ENCODE results near the gene SNRK. TPM values are rescaled to one million over a fixed set of nuclear protein-coding genes. Genes with fewer than 3 reads are reported as not detected.

Gene SNRK
- total RNA-seq, 1 experiment from 2014 or later, result 12.0 TPM

DNA sequence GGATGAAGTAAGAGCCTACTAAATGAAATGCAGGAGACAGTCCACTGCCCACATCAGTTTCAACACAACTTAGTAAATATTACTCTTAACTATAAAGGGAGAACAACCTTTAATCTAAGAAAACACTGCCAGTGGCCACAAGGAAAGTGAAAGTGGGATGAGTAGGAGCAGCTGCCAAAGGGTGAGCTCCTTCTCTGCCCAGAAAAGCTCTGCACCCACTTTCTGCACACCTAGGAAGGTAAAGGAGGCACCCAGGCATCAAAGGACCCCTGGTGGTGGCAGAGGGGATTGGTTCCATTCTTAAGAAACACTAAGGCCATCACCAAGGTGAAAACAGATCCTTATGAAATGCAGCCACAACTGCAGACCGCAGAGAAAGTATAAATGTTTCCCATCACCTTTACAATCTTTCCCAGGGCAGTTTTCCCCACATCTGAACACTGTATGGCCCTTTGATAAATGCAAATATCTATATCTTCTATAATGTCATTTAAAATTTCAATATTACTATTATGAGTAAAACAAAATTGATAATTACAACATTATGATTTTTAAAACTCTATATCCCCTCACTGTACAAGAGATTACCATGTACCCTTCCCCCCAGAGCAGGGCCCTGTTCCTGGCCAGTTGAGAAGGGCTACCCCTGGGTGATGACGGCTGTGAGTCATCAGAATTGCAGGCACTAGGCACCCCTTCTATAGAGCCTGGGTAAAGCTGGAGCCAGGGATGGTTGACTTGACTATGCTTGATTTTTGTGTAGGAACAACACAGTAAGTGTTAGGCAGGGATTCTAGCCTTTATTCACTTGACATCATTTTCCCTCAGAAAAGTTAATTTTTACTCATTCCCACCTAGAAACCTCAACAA is 92.0 kb downstream of the SNRK start:
- no peak overlapping the region for H3K27ac Mint-ChIP-seq
- TF ChIP-seq, protein P1, sequence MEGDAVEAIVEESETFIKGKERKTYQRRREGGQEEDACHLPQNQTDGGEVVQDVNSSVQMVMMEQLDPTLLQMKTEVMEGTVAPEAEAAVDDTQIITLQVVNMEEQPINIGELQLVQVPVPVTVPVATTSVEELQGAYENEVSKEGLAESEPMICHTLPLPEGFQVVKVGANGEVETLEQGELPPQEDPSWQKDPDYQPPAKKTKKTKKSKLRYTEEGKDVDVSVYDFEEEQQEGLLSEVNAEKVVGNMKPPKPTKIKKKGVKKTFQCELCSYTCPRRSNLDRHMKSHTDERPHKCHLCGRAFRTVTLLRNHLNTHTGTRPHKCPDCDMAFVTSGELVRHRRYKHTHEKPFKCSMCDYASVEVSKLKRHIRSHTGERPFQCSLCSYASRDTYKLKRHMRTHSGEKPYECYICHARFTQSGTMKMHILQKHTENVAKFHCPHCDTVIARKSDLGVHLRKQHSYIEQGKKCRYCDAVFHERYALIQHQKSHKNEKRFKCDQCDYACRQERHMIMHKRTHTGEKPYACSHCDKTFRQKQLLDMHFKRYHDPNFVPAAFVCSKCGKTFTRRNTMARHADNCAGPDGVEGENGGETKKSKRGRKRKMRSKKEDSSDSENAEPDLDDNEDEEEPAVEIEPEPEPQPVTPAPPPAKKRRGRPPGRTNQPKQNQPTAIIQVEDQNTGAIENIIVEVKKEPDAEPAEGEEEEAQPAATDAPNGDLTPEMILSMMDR (conservative IDR thresholded peaks at IDR 0.05), result peak; percentile 81
- H3K9me3 ChIP-seq (ENCODE audit: control insufficient read depth, low read depth, low read length), result no peaks in the 10 kb centered on the region

More for the DNA sequence above, 92.0 kb downstream of the SNRK start:
- H3K36me3 Mint-ChIP-seq (ENCODE audit: insufficient read depth in 1 of 3, low read depth in 3 of 3), result peaks cover 0 to 14% (median 6%) of the 10 kb centered on the region in 3 experiments; a peak in 4 of 7 replicates
- no peak overlapping the region for H4K8ac ChIP-seq (replicated peaks; ENCODE audit: insufficient read length, low read depth, low read length)
- H3K18ac ChIP-seq (ENCODE audit: insufficient read length, low read depth, low read length), result no peak overlapping the region
- H2BK20ac ChIP-seq (ENCODE audit: low read depth, low read length, poor library complexity, severe bottlenecking), result no peak overlapping the region
- no peak overlapping the region for H3K14ac ChIP-seq (ENCODE audit: insufficient read depth, low read length)
- no CpG with 5 or more reads among the region's 2 CpGs for WGBS (ENCODE audit: extremely low coverage, insufficient read length, low lambda C conversion rate)
- no peaks in the 10 kb centered on the region for H3K79me1 ChIP-seq (ENCODE audit: insufficient read depth, low read depth, low read length, poor library complexity, severe bottlenecking)
- no peaks in the 10 kb centered on the region for H3K23me2 ChIP-seq (ENCODE audit: insufficient read length, low read depth, low read length, poor library complexity, severe bottlenecking)
- H2BK15ac ChIP-seq (ENCODE audit: low read depth, low read length), result no peak overlapping the region
- H3K56ac ChIP-seq (ENCODE audit: insufficient read length, low read depth, low read length), result no peak overlapping the region
- H3K9ac ChIP-seq (ENCODE audit: extremely low read depth, insufficient read length, low read length), result no peak overlapping the region
- H2AFZ ChIP-seq (ENCODE audit: low read length), result no peak overlapping the region
- H3K23ac ChIP-seq (ENCODE audit: insufficient read length, low read depth, low read length), result no peak overlapping the region
- no peaks in the 10 kb centered on the region for H3K79me2 ChIP-seq (ENCODE audit: insufficient read depth, low read length)
- no peak overlapping the region for H3K27ac ChIP-seq (ENCODE audit: insufficient read length, low read depth, low read length)
- H3K4me2 ChIP-seq (ENCODE audit: insufficient read depth, insufficient read length, low read length), result no peak overlapping the region
- no peak overlapping the region for H2BK12ac ChIP-seq (ENCODE audit: insufficient read length, low read depth, low read length)
- H3T11ph ChIP-seq (ENCODE audit: low read length), result no peak overlapping the region
- no peak overlapping the region for H2BK120ac ChIP-seq (ENCODE audit: low read depth, low read length, poor library complexity, severe bottlenecking)
- H3K27me3 ChIP-seq (ENCODE audit: insufficient read depth, low read length), result no peaks in the 10 kb centered on the region
- H4K20me1 ChIP-seq (ENCODE audit: control insufficient read depth, insufficient read depth, insufficient read length), result no peaks in the 10 kb centered on the region
- no peak overlapping the region for H4K91ac ChIP-seq (ENCODE audit: insufficient read length, low read depth, low read length)
- no peak overlapping the region for H3K4me3 Mint-ChIP-seq
- H3K4ac ChIP-seq (ENCODE audit: low read depth, low read length), result no peak overlapping the region
- DNase-seq, result peak; percentile 67
- no peak overlapping the region for H4K5ac ChIP-seq (ENCODE audit: insufficient read length, low read depth, low read length)
- H3K4me1 Mint-ChIP-seq, result peaks cover 22 to 25% of the 10 kb centered on the region in 2 experiments
- H3K4me1 ChIP-seq (ENCODE audit: insufficient read depth, low read length), result peaks cover 5% of the 10 kb centered on the region
- no peaks in the 10 kb centered on the region for H3K27me3 Mint-ChIP-seq (ENCODE audit: low read depth)
- H2BK5ac ChIP-seq (ENCODE audit: insufficient read length, low read length), result no peak overlapping the region
- peaks cover 6 to 12% of the 10 kb centered on the region in 2 experiments; a peak in 4 of 5 replicates for H3K9me3 Mint-ChIP-seq
- no peak overlapping the region for H2AK5ac ChIP-seq (ENCODE audit: insufficient read length, low read length)
